ENCODE results near the gene HIP1. TPM values are rescaled to one million over a fixed set of nuclear protein-coding genes. Genes with fewer than 3 reads are reported as not detected.

The HIP1 gene
- total and polyA plus RNA-seq, 9 of the 15 experiments (the other 6 are each of a cell fraction or from before 2014, with no cell fraction given): 2.4 to 13.7 (median 9.5) TPM

- TF ChIP-seq RERE (CRISPR knock-in tag; IDR thresholded peaks at IDR 0.05; ENCODE audit: borderline replicate concordance) (no peak), NR1H2 (CRISPR knock-in tag; IDR thresholded peaks at IDR 0.05) (no peak), ZNF695 (CRISPR knock-in tag; IDR thresholded peaks at IDR 0.05) (no peak), JUND (IDR thresholded peaks at IDR 0.05; ENCODE audit: borderline replicate concordance, low read depth, low read length) (peak; percentile 94), JUND (tag; IDR thresholded peaks at IDR 0.05; ENCODE audit: borderline replicate concordance, low read depth, low read length) (peak; percentile 81; the same call in 2 of the 3 replicates), ATF4 (CRISPR knock-in tag; IDR thresholded peaks at IDR 0.05) (peak; percentile 98), ZBTB12 (CRISPR knock-in tag; IDR thresholded peaks at IDR 0.05) (peak; percentile 68), ZNF561 (CRISPR knock-in tag; conservative IDR thresholded peaks at IDR 0.05) (no peak), ELF1 (tag; IDR thresholded peaks at IDR 0.05) (no peak), NFRKB (IDR thresholded peaks at IDR 0.05; ENCODE audit: low read depth) (peak; percentile 82; the same call in 1 of the 2 replicates), KDM4B (IDR thresholded peaks at IDR 0.05; ENCODE audit: borderline replicate concordance in 2 of 2, low read depth in 1 of 2) (no peak), RCOR1 (IDR thresholded peaks at IDR 0.05; ENCODE audit: borderline replicate concordance in 1 of 2, low read depth in 2 of 2, low read length in 2 of 2) (peak in 1 of 2 experiments; percentile 92; a peak in 3 of 4 replicates), ZFX (CRISPR knock-in tag; IDR thresholded peaks at IDR 0.05) (no peak), EP400 (IDR thresholded peaks at IDR 0.05) (peak; percentile 77), NCOR1 (IDR thresholded peaks at IDR 0.05) (no peak), TCF7 (IDR thresholded peaks at IDR 0.05; ENCODE audit: borderline replicate concordance) (no peak), MAFF (IDR thresholded peaks at IDR 0.05; ENCODE audit: low read length) (no peak), DACH1 (IDR thresholded peaks at IDR 0.05; ENCODE audit: partially characterized antibody) (no peak), ARID1B (IDR thresholded peaks at IDR 0.05) (peak; percentile 52; the same call in 1 of the 2 replicates), ZC3H4 (CRISPR knock-in tag; IDR thresholded peaks at IDR 0.05; ENCODE audit: borderline replicate concordance) (no peak), PHF21A (IDR thresholded peaks at IDR 0.05; ENCODE audit: borderline replicate concordance, low read depth) (no peak), ZNF707 (CRISPR knock-in tag; conservative IDR thresholded peaks at IDR 0.05) (no peak), SUPT5H (IDR thresholded peaks at IDR 0.05) (no peak)
Measured at GRCh38 chr7:75624134-75624832, 114.5 kb downstream of the HIP1 start (continued).
